ENCODE data around the gene CLEC10A. TPM values are rescaled to one million over a fixed set of nuclear protein-coding genes. Genes with fewer than 3 reads are reported as not detected.

The CLEC10A gene
- total and polyA plus RNA-seq, 10 of the 15 experiments (the other 5 are each of a cell fraction or from before 2014, with no cell fraction given), result not detected

DNA sequence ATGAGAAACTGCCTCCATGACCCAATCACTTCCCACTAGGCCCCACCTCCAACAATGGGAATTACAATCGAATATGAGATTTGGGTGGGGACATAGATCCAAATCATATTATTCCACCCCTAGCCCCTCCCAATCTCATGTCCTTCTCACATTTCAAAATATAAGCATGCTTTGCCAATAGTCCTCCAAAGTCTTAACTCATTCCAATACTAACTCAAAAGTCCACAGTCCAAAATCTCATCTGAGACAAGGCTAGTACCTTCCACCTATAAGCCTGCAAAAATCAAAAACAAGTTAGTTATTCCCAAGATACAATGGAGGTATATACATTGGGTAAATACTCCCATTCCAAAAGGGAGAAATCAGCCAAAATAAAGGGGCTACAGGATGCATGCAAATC is 12.9 kb downstream of the CLEC10A start:
- ChIA-PET RAD21 (ENCODE audit: unreplicated experiment) (interaction anchor here (1.0 kb wide), 1 partner anchor 21 kb away, joined by 3 read pairs; no protein-coding TSS in a partner anchor), POLR2A (no interaction called here), CTCF (no interaction called here), SMC1A (ENCODE audit: uncharacterized antibody, unreplicated experiment) (no interaction called here)
- no peak overlapping the region for H3K4me2 ChIP-seq (ENCODE audit: control insufficient read depth, insufficient read depth)
- FAIRE-seq (no peak), ATAC-seq (no peak), DNase-seq (ENCODE audit: low read depth, low spot score) (no peak)
- intact Hi-C loops (cut with micrococcal nuclease; ENCODE audit: unreplicated experiment), result no loop called here
- no peaks in the 10 kb centered on the region for H3K36me3 ChIP-seq (ENCODE audit: control insufficient read depth in 2 of 2, insufficient read depth in 2 of 2, low read length in 1 of 2)
- H3K27ac ChIP-seq (ENCODE audit: control insufficient read depth, insufficient read depth), result no peak overlapping the region
- no peaks in the 10 kb centered on the region for H3K4me1 ChIP-seq (ENCODE audit: control insufficient read depth, insufficient read depth, low read length)
- in situ Hi-C loops (cut with MboI), result no loop called here
- no peak overlapping the region for H3K4me3 ChIP-seq
- WGBS (ENCODE audit: insufficient coverage, insufficient replicate concordance, low lambda C conversion rate, missing lambda C conversion rate), result 5% methylated on average over 1 of the region's 1 CpG
- TF ChIP-seq ZNF207 (IDR thresholded peaks at IDR 0.05; ENCODE audit: borderline replicate concordance) (no peak), HDGF (IDR thresholded peaks at IDR 0.05) (no peak), MYB (IDR thresholded peaks at IDR 0.05; ENCODE audit: borderline replicate concordance, low read depth, low read length) (no peak), POLR2AphosphoS5 (IDR thresholded peaks at IDR 0.05; ENCODE audit: low read length) (no peak), KDM1A (IDR thresholded peaks at IDR 0.05; ENCODE audit: borderline replicate concordance) (no peak)
- no peaks in the 10 kb centered on the region for H3K79me2 ChIP-seq (ENCODE audit: control insufficient read depth, insufficient read depth, low read length)
- H3K27me3 ChIP-seq (replicated peaks in 1 of 2; ENCODE audit: control insufficient read depth in 2 of 2, insufficient read depth in 2 of 2, low read length in 1 of 2), result no peaks in the 10 kb centered on the region
- no peaks in the 10 kb centered on the region; the same call in 2 of the 3 replicates for H3K9me3 ChIP-seq (replicated peaks; ENCODE audit: control insufficient read depth, insufficient read depth, low read length)
- no peaks in the 10 kb centered on the region for H4K20me1 ChIP-seq (ENCODE audit: control insufficient read depth, insufficient read depth)
- H3K9ac ChIP-seq (ENCODE audit: control insufficient read depth, insufficient read depth, low read length), result no peak overlapping the region
- no TSS peak for BruUV-seq (replicated peaks)
- H2AFZ ChIP-seq (ENCODE audit: control insufficient read depth, low read depth, low read length), result no peak overlapping the region

- SMC1A ChIA-PET (ENCODE audit: uncharacterized antibody, unreplicated experiment), result interaction anchor here (0.8 kb wide), 1 partner anchor 47 kb away, joined by 3 read pairs; no protein-coding TSS in a partner anchor
- CTCF ChIA-PET, result interaction anchor here (0.6 to 1.9 kb wide), 2 partner anchors 69 to 98 kb away, joined by 3 to 4 read pairs; no protein-coding TSS in a partner anchor
- no peaks in the 10 kb centered on the region for H3K27me3 ChIP-seq (replicated peaks in 1 of 2; ENCODE audit: control insufficient read depth in 2 of 2, insufficient read depth in 2 of 2, low read length in 1 of 2)
- no TSS peak for BruUV-seq (replicated peaks)
- H3K9ac ChIP-seq (ENCODE audit: control insufficient read depth, insufficient read depth, low read length), result no peak overlapping the region
- no peak overlapping the region for H3K4me3 ChIP-seq
- no peaks in the 10 kb centered on the region for H3K79me2 ChIP-seq (ENCODE audit: control insufficient read depth, insufficient read depth, low read length)
- no peak for DNase-seq (ENCODE audit: low read depth, low spot score)
- H3K9me3 ChIP-seq (replicated peaks; ENCODE audit: control insufficient read depth, insufficient read depth, low read length), result no peaks in the 10 kb centered on the region; the same call in 2 of the 3 replicates
- H3K36me3 ChIP-seq (ENCODE audit: control insufficient read depth in 2 of 2, insufficient read depth in 2 of 2, low read length in 1 of 2), result no peaks in the 10 kb centered on the region
- RAD21 ChIA-PET (ENCODE audit: unreplicated experiment), result no interaction called here
- intact Hi-C loops (cut with micrococcal nuclease; ENCODE audit: unreplicated experiment), result no loop called here
- no peak overlapping the region for H2AFZ ChIP-seq (ENCODE audit: control insufficient read depth, low read depth, low read length)
- WGBS (ENCODE audit: insufficient coverage, insufficient replicate concordance, low lambda C conversion rate, missing lambda C conversion rate), result 46% methylated on average over 4 of the region's 4 CpGs
- in situ Hi-C loops (cut with MboI), result no loop called here
- no peak for FAIRE-seq
- no peaks in the 10 kb centered on the region for H4K20me1 ChIP-seq (ENCODE audit: control insufficient read depth, insufficient read depth)
- H3K27ac ChIP-seq (ENCODE audit: control insufficient read depth, insufficient read depth), result no peak overlapping the region
- TF ChIP-seq SREBF2 (IDR thresholded peaks at IDR 0.05; ENCODE audit: low read length) (no peak), NRF1 (conservative IDR thresholded peaks at IDR 0.05; ENCODE audit: low read depth, low read length) (no peak), NFIC (IDR thresholded peaks at IDR 0.05; ENCODE audit: low read depth, low read length) (no peak), STAT1 (conservative IDR thresholded peaks at IDR 0.05) (no peak), NR2C1 (IDR thresholded peaks at IDR 0.05) (no peak), ESRRA (IDR thresholded peaks at IDR 0.05; ENCODE audit: low read length) (no peak)
- TF ChIP-seq, protein P1, sequence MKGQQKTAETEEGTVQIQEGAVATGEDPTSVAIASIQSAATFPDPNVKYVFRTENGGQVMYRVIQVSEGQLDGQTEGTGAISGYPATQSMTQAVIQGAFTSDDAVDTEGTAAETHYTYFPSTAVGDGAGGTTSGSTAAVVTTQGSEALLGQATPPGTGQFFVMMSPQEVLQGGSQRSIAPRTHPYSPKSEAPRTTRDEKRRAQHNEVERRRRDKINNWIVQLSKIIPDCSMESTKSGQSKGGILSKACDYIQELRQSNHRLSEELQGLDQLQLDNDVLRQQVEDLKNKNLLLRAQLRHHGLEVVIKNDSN (IDR thresholded peaks at IDR 0.05; ENCODE audit: borderline replicate concordance, extremely low read length, insufficient read depth, low read depth, low read length), result no peak
- TF ChIP-seq, protein P2, sequence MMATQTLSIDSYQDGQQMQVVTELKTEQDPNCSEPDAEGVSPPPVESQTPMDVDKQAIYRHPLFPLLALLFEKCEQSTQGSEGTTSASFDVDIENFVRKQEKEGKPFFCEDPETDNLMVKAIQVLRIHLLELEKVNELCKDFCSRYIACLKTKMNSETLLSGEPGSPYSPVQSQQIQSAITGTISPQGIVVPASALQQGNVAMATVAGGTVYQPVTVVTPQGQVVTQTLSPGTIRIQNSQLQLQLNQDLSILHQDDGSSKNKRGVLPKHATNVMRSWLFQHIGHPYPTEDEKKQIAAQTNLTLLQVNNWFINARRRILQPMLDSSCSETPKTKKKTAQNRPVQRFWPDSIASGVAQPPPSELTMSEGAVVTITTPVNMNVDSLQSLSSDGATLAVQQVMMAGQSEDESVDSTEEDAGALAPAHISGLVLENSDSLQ (IDR thresholded peaks at IDR 0.05), result no peak
- ATAC-seq, result no peak
- no peak overlapping the region for H3K4me2 ChIP-seq (ENCODE audit: control insufficient read depth, insufficient read depth)
- POLR2A ChIA-PET, result interaction anchor here (1.0 kb wide), 1 partner anchor 60 kb away, joined by 3 read pairs; no protein-coding TSS in a partner anchor
- H3K4me1 ChIP-seq (ENCODE audit: control insufficient read depth, insufficient read depth, low read length), result no peaks in the 10 kb centered on the region
Observed at GRCh38 chr17:7064261-7064660, 15.8 kb downstream of the CLEC10A start.
